Colonic mucosa (tissue), 4 donors: ENCODE data around the gene CNN1. TPM values are rescaled to one million over a fixed set of nuclear protein-coding genes. Genes with fewer than 3 reads are reported as not detected.
A peak's percentile ranks its signal among the peaks of the same experiment; 100 is the strongest.

Source experiments
- DNase-seq: peaks from one replicate; pipeline ENCODE4 v3.0.0-alpha.2; 2020
- H3K27ac ChIP-seq: fragments of 200-600 bp; one replicate; pipeline ENCODE4 v1.8.0; 2021
- H3K27me3 ChIP-seq: fragments of 200-600 bp; one replicate; pipeline ENCODE4 v1.8.0; 2021
- H3K36me3 ChIP-seq: fragments of 200-600 bp; one replicate; pipeline ENCODE4 v1.8.0; 2021
- H3K4me1 ChIP-seq: fragments of 200-600 bp; one replicate; pipeline ENCODE4 v1.8.0; 2021; ENCODE audit warnings: mild to moderate bottlenecking
- H3K4me3 ChIP-seq: fragments of 200-600 bp; one replicate; pipeline ENCODE4 v1.8.0; 2021
- H3K9ac ChIP-seq, 2 donors: one replicate each; pipeline ENCODE4 v1.7.0; 2013; ENCODE audit warnings: control low read depth in 2 of 2, low read depth in 2 of 2, low read length in 2 of 2
- H3K9me3 ChIP-seq: fragments of 200-600 bp; one replicate; pipeline ENCODE4 v1.8.0; 2021
- CTCF ChIP-seq: fragments of 200-600 bp; IDR thresholded peaks from one replicate; pipeline ENCODE4 v1.8.0; 2022; ENCODE audit warnings: antibody characterized with exemption, mild to moderate bottlenecking
- intact Hi-C: fragments of 100-400 bp; cut with DNase I; formaldehyde crosslinking; loops from one replicate; pipeline ENCODE4 v1.14.1; 2022
- total RNA-seq, 2 donors: library from RNA; stranded (reverse); fragmentation: NEBNext Ultra II Directional in 1 of 2; extraction: Animal tissue kit (Norgen Biotek cat#: 25700) in 1 of 2; gene quantifications; one replicate each; pipeline ENCODE4 v1.2.1, GENCODE V29; 2021
- donor health status: healthy.
- donor health status: DM: no; HTN: no; CAD: no.
- donor health status: DM: no; HTN: no; CAD: no.

CNN1 gene
- total RNA-seq, 2 donors from 2014 or later: 10.7 to 354 TPM

GRCh38 chr19:11574689-11575088 lies 36.0 kb downstream of the CNN1 start:
- H3K27ac ChIP-seq: no peak overlapping the region
- no peak for TF ChIP-seq CTCF
- H3K27me3 ChIP-seq: peaks cover 3% of the 10 kb centered on the region
- H3K9ac ChIP-seq: no peak overlapping the region
- intact Hi-C loops: no loop called here
- no peaks in the 10 kb centered on the region for H3K4me1 ChIP-seq
- no peak overlapping the region for H3K4me3 ChIP-seq
- H3K9me3 ChIP-seq: no peaks in the 10 kb centered on the region
- DNase-seq: no peak
- no peaks in the 10 kb centered on the region for H3K36me3 ChIP-seq

GRCh38 chr19:11576227-11576626 lies 37.6 kb downstream of the CNN1 start:
- no peaks in the 10 kb centered on the region for H3K4me1 ChIP-seq
- H3K9me3 ChIP-seq: no peaks in the 10 kb centered on the region
- DNase-seq: no peak
- H3K27ac ChIP-seq: no peak overlapping the region
- intact Hi-C loops: no loop called here
- no peaks in the 10 kb centered on the region for H3K36me3 ChIP-seq
- H3K4me3 ChIP-seq: no peak overlapping the region
- TF ChIP-seq CTCF: no peak
- no peak overlapping the region for H3K9ac ChIP-seq
- H3K27me3 ChIP-seq: peaks cover 3% of the 10 kb centered on the region

- Histone ChIP-seq H3K27ac (peak within 1 kb of the TSS; percentile 30), H3K4me3 (peak within 1 kb of the TSS; percentile 43), H3K9me3 (no peaks in the 10 kb centered on the region), H3K36me3 (no peaks in the 10 kb centered on the region), H3K9ac (peak within 1 kb of the TSS; percentile 58 to 70), H3K27me3 (peaks cover 3% of the 10 kb centered on the region), H3K4me1 (no peaks in the 10 kb centered on the region)
- intact Hi-C loops: no loop called here
- no peak for DNase-seq
- no peak for TF ChIP-seq CTCF
Observed at GRCh38 chr19:11577451-11578257, 39.0 kb downstream of the CNN1 start, which contains the start of gene ACP5. TSS of gene ACP5 (minus strand) at chr19:11577645. CDS start at chr19:11577317, 328 bp downstream.

- Histone ChIP-seq H3K4me1 (no peaks in the 10 kb centered on the region), H3K27ac (peak overlapping the region; percentile 30), H3K27me3 (peaks cover 3% of the 10 kb centered on the region), H3K9ac (peak overlapping the region; percentile 58 to 70), H3K4me3 (peak overlapping the region; percentile 43), H3K36me3 (no peaks in the 10 kb centered on the region), H3K9me3 (no peaks in the 10 kb centered on the region)
- peak; percentile 74 for DNase-seq
- intact Hi-C loops: no loop called here
- TF ChIP-seq CTCF: no peak
Observed at GRCh38 chr19:11578258-11579142, 39.8 kb downstream of the CNN1 start.

GRCh38 chr19:11580116-11580515 lies 41.5 kb downstream of the CNN1 start:
- no peak overlapping the region for H3K4me3 ChIP-seq
- H3K9me3 ChIP-seq: no peaks in the 10 kb centered on the region
- no peak overlapping the region for H3K27ac ChIP-seq
- no peak for DNase-seq
- H3K9ac ChIP-seq: no peak overlapping the region
- no peaks in the 10 kb centered on the region for H3K4me1 ChIP-seq
- intact Hi-C loops: no loop called here
- peaks cover 3% of the 10 kb centered on the region for H3K27me3 ChIP-seq
- TF ChIP-seq CTCF: no peak
- H3K36me3 ChIP-seq: no peaks in the 10 kb centered on the region
